ENCODE measurements around the gene IFITM2.
"Not testable (repeated sequence)": the region's sequence is repeated elsewhere in the genome, so short reads cannot be mapped to it uniquely, and the experiment has no call there.

The IFITM2 gene

GRCh38 chr11:307766-308708 lies at the start of gene IFITM2:
IFITM2 (plus strand) TSS chr11:307816; CDS start chr11:308193, 377 bp downstream.
- not testable (repeated sequence) for DNase-seq (ENCODE audit: low read depth in 3 of 3, low spot score in 1 of 3)

- no peak for DNase-seq (ENCODE audit: low read depth in 3 of 3, low spot score in 1 of 3)
Observed at GRCh38 chr11:259413-259812, 48.2 kb upstream of the IFITM2 start.

- DNase-seq (ENCODE audit: low read depth in 3 of 3, low spot score in 1 of 3): no peak
Observed at GRCh38 chr11:261624-262023, 46.0 kb upstream of the IFITM2 start.

GRCh38 chr11:266676-267439 lies 40.8 kb upstream of the IFITM2 start:
- DNase-seq (ENCODE audit: low read depth in 3 of 3, low spot score in 1 of 3): no peak

GRCh38 chr11:267491-267994 lies 40.1 kb upstream of the IFITM2 start:
- no peak for DNase-seq (ENCODE audit: low read depth in 3 of 3, low spot score in 1 of 3)

GRCh38 chr11:268716-269145 lies 38.9 kb upstream of the IFITM2 start:
- DNase-seq (ENCODE audit: low read depth in 3 of 3, low spot score in 1 of 3): not testable (repeated sequence)

GRCh38 chr11:269146-269890 lies 38.3 kb upstream of the IFITM2 start:
- no peak for DNase-seq (ENCODE audit: low read depth in 3 of 3, low spot score in 1 of 3)

GRCh38 chr11:270451-271318 lies 36.9 kb upstream of the IFITM2 start:
- no peak for DNase-seq (ENCODE audit: low read depth in 3 of 3, low spot score in 1 of 3)

GRCh38 chr11:271319-271715 lies 36.3 kb upstream of the IFITM2 start:
- no peak for DNase-seq (ENCODE audit: low read depth in 3 of 3, low spot score in 1 of 3)

- DNase-seq (ENCODE audit: low read depth in 3 of 3, low spot score in 1 of 3): no peak
Observed at GRCh38 chr11:272195-272930, 35.3 kb upstream of the IFITM2 start.

- no peak for DNase-seq (ENCODE audit: low read depth in 3 of 3, low spot score in 1 of 3)
Observed at GRCh38 chr11:272931-273198, 34.8 kb upstream of the IFITM2 start.

GRCh38 chr11:276219-276618 lies 31.4 kb upstream of the IFITM2 start:
- no peak for DNase-seq (ENCODE audit: low read depth in 3 of 3, low spot score in 1 of 3)

- no peak for DNase-seq (ENCODE audit: low read depth in 3 of 3, low spot score in 1 of 3)
Observed at GRCh38 chr11:278001-278951, 29.3 kb upstream of the IFITM2 start, which contains the start of gene NLRP6. NLRP6 (plus strand) TSS chr11:278407; CDS start chr11:278570, 163 bp downstream.

- no peak for DNase-seq (ENCODE audit: low read depth in 3 of 3, low spot score in 1 of 3)
Observed at GRCh38 chr11:279040-279965, 28.3 kb upstream of the IFITM2 start.

GRCh38 chr11:279966-280705 lies 27.5 kb upstream of the IFITM2 start:
- no peak for DNase-seq (ENCODE audit: low read depth in 3 of 3, low spot score in 1 of 3)

GRCh38 chr11:280706-281485 lies 26.7 kb upstream of the IFITM2 start:
- DNase-seq (ENCODE audit: low read depth in 3 of 3, low spot score in 1 of 3): no peak
